HG03520 (cell line): ENCODE results near the gene MYH9.

ENCODE experiments used
- ATAC-seq: cut with Tn5 transposase; IDR thresholded peaks from one replicate; pipeline ENCODE4 v1.9.1; 2021; ENCODE audit warnings: mild to moderate bottlenecking, moderate library complexity; ENCODE audit not compliant: unreplicated experiment

Gene MYH9

DNA sequence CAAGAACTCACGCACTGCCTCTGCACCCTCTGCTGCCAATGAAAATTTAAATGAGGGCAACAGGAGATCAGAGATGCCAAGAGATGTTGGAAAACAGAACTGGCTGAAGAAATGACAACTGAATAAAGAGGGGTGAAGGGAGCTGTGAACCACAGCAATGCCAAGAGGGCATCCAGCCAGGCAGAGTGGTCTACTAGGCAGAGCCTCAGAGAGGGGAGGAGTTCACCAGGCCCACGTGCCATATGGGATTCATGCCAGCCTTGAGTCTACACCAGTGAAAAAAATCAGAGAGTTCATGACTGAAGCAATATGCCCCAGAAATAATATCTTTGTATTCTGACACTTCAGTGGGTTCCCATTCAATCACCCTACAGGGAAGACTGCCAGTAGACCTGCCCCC is 152.8 kb downstream of the MYH9 start:
- no peak for ATAC-seq

DNA sequence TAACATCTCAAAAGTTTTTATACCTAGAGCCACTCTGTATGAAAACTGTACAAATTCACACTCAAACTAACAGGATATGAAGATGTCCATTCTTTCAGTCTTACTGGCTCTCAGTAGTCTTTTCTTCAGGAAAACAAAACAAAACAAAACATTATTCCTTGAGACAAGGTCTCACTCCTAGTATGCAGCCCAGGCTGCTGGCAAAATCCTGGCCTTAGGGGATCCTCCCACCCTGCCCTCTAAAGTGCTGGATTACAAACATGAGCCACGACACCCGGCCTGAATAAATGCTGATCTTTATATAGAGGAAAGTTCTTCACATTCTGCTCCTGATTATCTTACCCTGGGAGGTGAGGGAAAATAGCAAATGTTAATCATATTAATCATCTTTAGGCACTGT is 153.6 kb downstream of the MYH9 start:
- ATAC-seq, result no peak

DNA sequence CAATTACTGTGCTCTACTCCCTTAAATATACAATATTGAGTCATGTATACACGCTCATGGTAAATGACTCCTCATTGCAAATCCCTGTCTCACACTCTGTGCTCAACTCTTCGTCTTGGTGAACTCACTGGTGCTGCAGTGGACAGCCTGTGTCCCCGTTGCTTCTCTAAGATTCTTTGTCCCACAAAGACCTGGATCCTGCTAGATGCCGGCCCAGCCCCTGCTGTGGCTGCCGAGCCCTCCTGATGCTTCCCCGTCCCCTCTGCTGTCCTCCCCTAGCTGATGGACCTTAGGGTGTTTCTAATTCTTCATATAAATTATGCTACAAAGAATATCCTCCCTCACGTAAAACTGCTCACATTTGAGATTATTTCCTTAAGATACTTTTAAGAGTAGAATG is 154.0 kb downstream of the MYH9 start:
- no peak for ATAC-seq

DNA sequence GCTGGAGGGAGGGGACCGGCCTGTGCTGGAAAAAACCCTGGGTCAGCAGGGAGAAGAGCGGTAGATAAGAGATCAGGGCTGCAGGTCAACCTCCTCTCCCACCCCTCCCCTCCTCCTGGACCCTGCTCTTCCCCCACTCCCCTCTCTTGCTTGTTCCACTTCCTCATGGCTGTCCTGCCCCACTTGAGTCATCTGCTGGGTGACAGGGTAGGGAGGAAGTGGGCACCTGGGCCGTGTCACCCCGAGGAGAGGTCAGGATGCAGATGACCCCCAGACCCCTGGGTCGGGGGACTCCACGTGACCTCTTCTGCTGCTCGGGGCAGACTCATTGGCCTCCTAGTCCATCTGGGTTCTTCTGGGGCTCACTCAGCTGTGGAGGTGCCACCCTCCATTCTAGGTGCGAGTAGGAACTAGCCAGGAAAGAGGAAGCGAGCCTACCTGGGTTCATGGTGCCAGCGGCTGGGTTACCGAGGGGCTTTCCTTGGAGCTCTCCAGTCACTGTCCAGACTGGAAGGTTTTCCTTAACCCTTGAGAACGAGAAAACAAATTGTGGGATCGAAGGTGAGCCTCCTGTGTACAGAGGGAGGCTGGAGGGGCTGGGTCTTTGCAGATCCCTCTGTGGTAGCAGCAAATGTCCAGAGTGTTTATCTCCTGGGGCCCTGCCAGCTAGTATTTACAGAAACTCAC is 154.9 kb downstream of the MYH9 start:
- ATAC-seq, result no peak
